K562 (cell line): Measurements from ENCODE around the gene C1orf74. TPM values are rescaled to one million over a fixed set of nuclear protein-coding genes. Genes with fewer than 3 reads are reported as not detected.
A peak's percentile ranks its signal among the peaks of the same experiment; 100 is the strongest.

Experiments
- ATF3 ChIP-seq, 2 experiments: fragments of 450-650 bp in 1 of 2; sonication (generic) in 1 of 2; formaldehyde crosslinking in 1 of 2; IDR thresholded peaks in 1 of 2; conservative IDR thresholded peaks in 1 of 2; 2 replicates each; pipeline versions ENCODE4 v1.6.1 to v1.8.1; 2016 to 2023; ENCODE audit warnings: mild to moderate bottlenecking in 2 of 2, moderate library complexity in 2 of 2, inconsistent platforms in 1 of 2, missing genetic modification reagents in 1 of 2
- BHLHE40 ChIP-seq: IDR thresholded peaks from 2 replicates; pipeline ENCODE4 v1.6.1; 2011; ENCODE audit warnings: low read length, improper control_type of control experiment
- C11orf30 ChIP-seq: fragments of 450-650 bp; IDR thresholded peaks from 2 replicates; pipeline ENCODE4 v1.6.1; 2016; ENCODE audit warnings: low read depth, mild to moderate bottlenecking
- CAMTA2 ChIP-seq: fragments of 250-450 bp; sonication (Bioruptor Pico); conservative IDR thresholded peaks from 2 replicates; pipeline ENCODE4 v1.5.1; 2022
- CUX1 ChIP-seq: fragments of 200-800 bp; sonication (Bioruptor generic); IDR thresholded peaks from 2 replicates; pipeline ENCODE4 v1.6.1; 2016; ENCODE audit warnings: missing genetic modification characterization, missing compliant biosample characterization
- EHMT2 ChIP-seq: fragments of 450-650 bp; IDR thresholded peaks from 2 replicates; pipeline ENCODE4 v1.6.1; 2018; ENCODE audit warnings: antibody characterized with exemption
- HDAC8 ChIP-seq: fragments of 450-650 bp; IDR thresholded peaks from 2 replicates; pipeline ENCODE4 v1.6.1; 2016; ENCODE audit warnings: mild to moderate bottlenecking, missing genetic modification characterization, moderate library complexity, missing compliant biosample characterization
- HOMEZ ChIP-seq: fragments of 250-450 bp; sonication (Bioruptor Pico); IDR thresholded peaks from 2 replicates; pipeline ENCODE4 v1.4.0; 2020; ENCODE audit warnings: mild to moderate bottlenecking, moderate library complexity
- PHF8 ChIP-seq: fragments of 200-600 bp; sonication (generic); IDR thresholded peaks from 2 replicates; pipeline ENCODE4 v1.6.1; 2012; ENCODE audit warnings: mixed run types, mild to moderate bottlenecking, inconsistent platforms, low read length, moderate library complexity, borderline replicate concordance
- SOX6 ChIP-seq: fragments of 450-650 bp; IDR thresholded peaks from 2 replicates; pipeline ENCODE4 v1.6.1; 2014; ENCODE audit warnings: mild to moderate bottlenecking
- YY1 ChIP-seq, 3 experiments: IDR thresholded peaks; 2 replicates each; pipeline ENCODE4 v1.6.1; 2011; ENCODE audit warnings: low read length in 2 of 3, mild to moderate bottlenecking in 2 of 3, moderate library complexity in 2 of 3, borderline replicate concordance in 1 of 3, control low read depth in 1 of 3, low read depth in 1 of 3; ENCODE audit not compliant: insufficient read depth in 3 of 3, insufficient replicate concordance in 2 of 3, control insufficient read depth in 1 of 3, insufficient read length in 1 of 3; ENCODE audit errors: extremely low read depth in 1 of 3
- ZFP36 ChIP-seq: fragments of 150-350 bp; IDR thresholded peaks from 2 replicates; pipeline ENCODE4 v1.6.1; 2018; ENCODE audit warnings: low read length, low read depth; ENCODE audit not compliant: partially characterized antibody
- ZFPM2 ChIP-seq: fragments of 250-450 bp; sonication (Bioruptor Pico); IDR thresholded peaks from 2 replicates; pipeline ENCODE4 v1.5.1; 2022; ENCODE audit warnings: mild to moderate bottlenecking
- ZKSCAN8 ChIP-seq: fragments of 200-800 bp; sonication (Bioruptor generic); IDR thresholded peaks from 2 replicates; pipeline ENCODE4 v1.6.1; 2016; ENCODE audit warnings: missing genetic modification characterization, missing compliant biosample characterization
- ZNF134 ChIP-seq: fragments of 250-450 bp; sonication (Bioruptor Pico); conservative IDR thresholded peaks from 2 replicates; pipeline ENCODE4 v1.4.0; 2020
- ZNF316 ChIP-seq: fragments of 450-650 bp; IDR thresholded peaks from 2 replicates; pipeline ENCODE4 v1.6.1; 2016
- ZNF644 ChIP-seq: fragments of 200-800 bp; sonication (Bioruptor generic); IDR thresholded peaks from 2 replicates; pipeline ENCODE4 v1.6.1; 2016; ENCODE audit warnings: low read depth, missing genetic modification characterization, missing compliant biosample characterization
- polyA plus RNA-seq, 8 experiments: library from polyadenylated mRNA; depleted of rRNA in 4 of 8; stranded (reverse) in 5 of 8; unstranded in 3 of 8; fragments of >200 nt; fragmentation: Nextera tagmentation in 2 of 8; fragmentation: Illumina TruSeq in 1 of 8; extraction: Ambion mirVana in 2 of 8; extraction: Trizol in 1 of 8; gene quantifications; 2 replicates each; pipeline versions ENCODE4 v1.2.1 to v1.2.3, GENCODE V29; 2011 to 2014; ENCODE audit warnings: inconsistent platforms in 1 of 8, missing spikeins in 1 of 8
- total RNA-seq, 7 experiments: library from RNA; depleted of rRNA in 6 of 7; stranded (reverse); fragments of >200 nt in 6 of 7; fragmentation: Illumina TruSeq in 2 of 7; extraction: Trizol in 2 of 7; gene quantifications; 2 replicates each; pipeline versions ENCODE4 v1.2.1 to v1.2.3, GENCODE V29; 2011 to 2021; ENCODE audit warnings: low replicate concordance in 1 of 7
- TF ChIP-seq, protein P1 (sequence below): sonication (generic); formaldehyde crosslinking; IDR thresholded peaks from 2 replicates; pipeline ENCODE4 v1.8.1; 2023; ENCODE audit warnings: mild to moderate bottlenecking, missing genetic modification reagents, moderate library complexity

The C1orf74 gene
- total and polyA plus RNA-seq, 9 of the 15 experiments (the other 6 are each of a cell fraction or from before 2014, with no cell fraction given): 4.0 to 7.6 (median 5.7) TPM

DNA sequence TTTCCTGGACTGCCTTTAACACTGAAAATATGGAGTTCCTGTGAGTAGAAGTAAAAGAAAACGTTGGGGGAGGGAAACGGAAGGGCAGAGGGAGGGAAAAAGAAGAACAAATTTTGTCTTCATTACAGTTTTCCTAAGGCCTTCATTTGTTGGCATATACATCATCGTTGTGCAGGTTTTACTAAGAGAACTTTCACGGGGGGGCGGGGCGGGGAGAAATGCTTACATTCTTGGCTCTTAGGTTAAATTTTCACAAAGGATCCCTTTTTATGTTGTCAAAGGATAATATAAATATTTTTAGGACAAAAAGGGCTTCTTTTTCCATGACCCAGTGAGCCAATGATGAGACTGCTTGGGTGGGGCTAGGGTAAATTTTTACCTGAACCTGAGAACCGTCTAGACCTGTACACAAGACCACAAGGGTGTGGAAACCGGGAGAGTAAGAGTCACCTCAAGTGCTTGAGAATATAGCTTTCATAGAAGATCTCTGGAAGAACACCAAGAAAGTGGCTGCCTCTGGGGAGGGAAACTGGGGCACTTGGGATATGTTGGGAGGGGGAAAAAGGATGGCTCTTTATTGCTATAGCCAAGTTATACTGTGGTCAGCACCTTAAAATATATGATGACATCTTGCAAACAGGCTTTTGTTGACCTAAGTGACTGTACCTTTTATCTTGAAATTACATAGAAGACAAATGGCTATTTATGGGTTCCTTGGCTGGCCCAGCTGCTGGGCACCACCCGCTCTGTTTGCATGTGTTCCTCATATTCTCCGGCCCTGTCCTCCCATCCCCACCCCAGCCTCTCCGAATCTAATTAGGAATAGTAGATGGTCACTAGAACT lies 41.5 kb upstream of the C1orf74 start (continued):
- TF ChIP-seq, protein P1, sequence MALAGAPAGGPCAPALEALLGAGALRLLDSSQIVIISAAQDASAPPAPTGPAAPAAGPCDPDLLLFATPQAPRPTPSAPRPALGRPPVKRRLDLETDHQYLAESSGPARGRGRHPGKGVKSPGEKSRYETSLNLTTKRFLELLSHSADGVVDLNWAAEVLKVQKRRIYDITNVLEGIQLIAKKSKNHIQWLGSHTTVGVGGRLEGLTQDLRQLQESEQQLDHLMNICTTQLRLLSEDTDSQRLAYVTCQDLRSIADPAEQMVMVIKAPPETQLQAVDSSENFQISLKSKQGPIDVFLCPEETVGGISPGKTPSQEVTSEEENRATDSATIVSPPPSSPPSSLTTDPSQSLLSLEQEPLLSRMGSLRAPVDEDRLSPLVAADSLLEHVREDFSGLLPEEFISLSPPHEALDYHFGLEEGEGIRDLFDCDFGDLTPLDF: no peak
- no peak for TF ChIP-seq EHMT2
- TF ChIP-seq HDAC8 (tag): no peak
- peak; percentile 43 for TF ChIP-seq ZNF316
- no peak for TF ChIP-seq PHF8
- no peak for TF ChIP-seq BHLHE40
- no peak for TF ChIP-seq ZNF644 (tag)
- TF ChIP-seq SOX6: 0 out of 2 replicates have a peak, but pooled peaks have one; percentile 23
- TF ChIP-seq ATF3 (IDR thresholded peaks at IDR 0.05): peak; percentile 77
- no peak for TF ChIP-seq ATF3 (CRISPR knock-in tag; conservative IDR thresholded peaks at IDR 0.05)
- no peak for TF ChIP-seq ZNF134 (CRISPR knock-in tag)
- no peak for TF ChIP-seq ZFP36
- no peak for TF ChIP-seq ZKSCAN8 (CRISPR knock-in tag)
- no peak for TF ChIP-seq CUX1 (CRISPR knock-in tag)
- no peak for TF ChIP-seq HOMEZ (CRISPR knock-in tag)
- no peak; the same call in 1 of the 2 replicates for TF ChIP-seq C11orf30
- no peak for TF ChIP-seq ZFPM2 (CRISPR knock-in tag)
- no peak for TF ChIP-seq CAMTA2
- no peak for TF ChIP-seq YY1 (IDR thresholded peaks at IDR 0.05; ENCODE audit: borderline replicate concordance in 1 of 3, control insufficient read depth in 1 of 3, extremely low read depth in 1 of 3, insufficient read depth in 3 of 3, insufficient read length in 1 of 3, insufficient replicate concordance in 2 of 3, low read depth in 1 of 3, low read length in 2 of 3)
